Activated naive CD8-positive, alpha-beta T cell treated with anti-CD3 and anti-CD28 coated beads for 36 hours (primary cell): ENCODE results near the gene CC2D2A. TPM values are rescaled to one million over a fixed set of nuclear protein-coding genes. Genes with fewer than 3 reads are reported as not detected.

Source experiments
- DNase-seq: peaks from one replicate; pipeline ENCODE4 v3.0.0; 2021
- H3K27ac Mint-ChIP-seq: one replicate; pipeline ENCODE4 v1.8.0; 2022; ENCODE audit warnings: mild to moderate bottlenecking, moderate library complexity, mixed read lengths
- H3K27me3 Mint-ChIP-seq: one replicate; pipeline ENCODE4 v1.8.0; 2022; ENCODE audit warnings: mild to moderate bottlenecking, mixed read lengths
- H3K36me3 Mint-ChIP-seq: one replicate; pipeline ENCODE4 v1.8.0; 2021; ENCODE audit warnings: mild to moderate bottlenecking, mixed read lengths
- H3K4me1 Mint-ChIP-seq: one replicate; pipeline ENCODE4 v1.8.0; 2021; ENCODE audit warnings: mixed read lengths
- H3K4me3 Mint-ChIP-seq: one replicate; pipeline ENCODE4 v1.8.0; 2022; ENCODE audit warnings: mild to moderate bottlenecking, moderate library complexity, mixed read lengths
- H3K9me3 Mint-ChIP-seq: one replicate; pipeline ENCODE4 v1.8.0; 2022; ENCODE audit warnings: mixed read lengths
- total RNA-seq, 2 experiments: library from RNA; stranded (reverse); gene quantifications; one replicate each; pipeline ENCODE4 v1.2.3, GENCODE V29; 2021

The CC2D2A gene
- total RNA-seq, result not detected

DNA sequence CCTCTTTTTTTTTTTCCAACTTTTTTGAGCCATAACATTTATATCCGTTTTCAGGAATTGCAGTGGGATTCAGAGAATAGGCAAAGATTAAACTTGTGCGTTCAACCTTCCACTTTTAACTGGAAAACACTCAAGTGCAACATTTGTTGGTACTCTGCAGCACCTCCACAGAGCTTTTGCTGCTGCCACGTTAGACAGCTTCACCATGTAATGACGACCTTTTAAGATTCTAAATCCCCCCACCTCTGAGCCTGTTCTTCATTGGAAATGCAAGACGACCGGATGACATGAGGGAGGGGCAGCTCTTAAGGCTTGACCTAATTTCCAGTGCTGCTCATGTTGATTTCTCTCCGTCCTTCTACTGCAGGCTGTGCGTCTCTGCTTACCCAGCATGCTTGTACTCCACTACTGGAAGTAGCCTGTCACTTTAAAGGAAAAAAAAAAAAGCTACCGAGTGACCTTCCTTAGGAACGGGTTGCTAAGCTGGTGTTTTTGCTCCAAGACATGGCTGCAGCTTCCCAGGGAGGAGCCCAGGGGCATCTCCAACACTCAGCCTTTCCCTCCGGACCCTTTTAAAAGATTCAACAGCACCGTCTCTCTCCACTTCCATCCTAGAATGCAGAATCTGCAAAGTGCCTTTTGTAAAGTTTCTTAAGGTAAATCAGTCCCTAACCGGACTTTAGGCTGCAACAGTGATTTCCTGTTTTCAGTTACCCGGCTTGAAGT is at the start of gene CC2D2A:
CC2D2A (plus strand) TSS at position 481 of the 726 bp plus-strand sequence. CDS start 6,051 bp downstream, outside the sequence.
- Mint-ChIP-seq H3K9me3 (no peaks in the 10 kb centered on the region), H3K4me1 (peaks cover 11% of the 10 kb centered on the region), H3K27me3 (peaks cover 4% of the 10 kb centered on the region), H3K27ac (no peak within 1 kb of the TSS), H3K4me3 (peak within 1 kb of the TSS; percentile 6), H3K36me3 (no peaks in the 10 kb centered on the region)
- DNase-seq, result no peak

GRCh38 chr4:15420642-15421041 is 49.0 kb upstream of the CC2D2A start:
- DNase-seq, result no peak
- peaks cover 12% of the 10 kb centered on the region for H3K4me1 Mint-ChIP-seq
- no peaks in the 10 kb centered on the region for H3K27me3 Mint-ChIP-seq
- H3K4me3 Mint-ChIP-seq, result no peak overlapping the region
- H3K9me3 Mint-ChIP-seq, result peaks cover 1% of the 10 kb centered on the region
- no peak overlapping the region for H3K27ac Mint-ChIP-seq
- H3K36me3 Mint-ChIP-seq, result peaks cover 2% of the 10 kb centered on the region

DNA sequence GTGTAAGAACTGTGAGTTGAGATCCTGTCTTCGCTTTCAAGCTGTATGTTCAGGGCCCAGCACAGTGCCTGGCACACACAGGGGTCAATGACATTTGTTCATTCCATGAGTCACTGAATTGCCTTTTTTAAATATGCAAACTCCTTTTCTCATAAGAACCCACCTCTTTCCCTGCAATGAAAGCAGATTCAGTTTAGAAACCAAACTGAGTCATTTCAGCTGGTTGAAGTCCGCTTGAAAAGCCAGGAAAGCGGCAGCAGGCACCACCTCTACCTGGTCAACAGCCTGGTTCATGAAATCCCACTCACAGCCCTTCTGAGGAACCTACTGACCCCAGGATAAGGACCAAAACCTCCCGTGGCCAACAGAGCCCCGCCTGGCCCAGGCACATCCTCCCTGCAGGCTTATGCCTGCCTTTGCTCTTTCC is 46.4 kb upstream of the CC2D2A start:
- no peak overlapping the region for H3K4me3 Mint-ChIP-seq
- H3K27ac Mint-ChIP-seq, result peak overlapping the region; percentile 26
- no peaks in the 10 kb centered on the region for H3K27me3 Mint-ChIP-seq
- no peak for DNase-seq
- peaks cover 2% of the 10 kb centered on the region for H3K36me3 Mint-ChIP-seq
- H3K4me1 Mint-ChIP-seq, result peaks cover 12% of the 10 kb centered on the region
- H3K9me3 Mint-ChIP-seq, result peaks cover 1% of the 10 kb centered on the region

GRCh38 chr4:15425520-15425919 is 44.2 kb upstream of the CC2D2A start:
- DNase-seq, result no peak
- H3K4me3 Mint-ChIP-seq, result no peak overlapping the region
- peaks cover 1% of the 10 kb centered on the region for H3K9me3 Mint-ChIP-seq
- H3K27me3 Mint-ChIP-seq, result no peaks in the 10 kb centered on the region
- H3K36me3 Mint-ChIP-seq, result peaks cover 2% of the 10 kb centered on the region
- H3K27ac Mint-ChIP-seq, result no peak overlapping the region
- peaks cover 12% of the 10 kb centered on the region for H3K4me1 Mint-ChIP-seq

- no peak overlapping the region for H3K27ac Mint-ChIP-seq
- H3K4me1 Mint-ChIP-seq, result peaks cover 12% of the 10 kb centered on the region
Measured at GRCh38 chr4:15427161-15427560, 42.5 kb upstream of the CC2D2A start.

GRCh38 chr4:15427701-15428100 is 42.0 kb upstream of the CC2D2A start, which contains the start of gene C1QTNF7:
C1QTNF7 (plus strand) TSS chr4:15428033; CDS start chr4:15435744, 7,711 bp downstream.
- peaks cover 1% of the 10 kb centered on the region for H3K9me3 Mint-ChIP-seq
- no peak for DNase-seq

More at GRCh38 chr4:15427161-15427560, 42.5 kb upstream of the CC2D2A start:
- Mint-ChIP-seq H3K36me3 (peaks cover 2% of the 10 kb centered on the region), H3K9me3 (peaks cover 1% of the 10 kb centered on the region), H3K27me3 (no peaks in the 10 kb centered on the region), H3K4me3 (no peak overlapping the region)
- no peak for DNase-seq

DNA sequence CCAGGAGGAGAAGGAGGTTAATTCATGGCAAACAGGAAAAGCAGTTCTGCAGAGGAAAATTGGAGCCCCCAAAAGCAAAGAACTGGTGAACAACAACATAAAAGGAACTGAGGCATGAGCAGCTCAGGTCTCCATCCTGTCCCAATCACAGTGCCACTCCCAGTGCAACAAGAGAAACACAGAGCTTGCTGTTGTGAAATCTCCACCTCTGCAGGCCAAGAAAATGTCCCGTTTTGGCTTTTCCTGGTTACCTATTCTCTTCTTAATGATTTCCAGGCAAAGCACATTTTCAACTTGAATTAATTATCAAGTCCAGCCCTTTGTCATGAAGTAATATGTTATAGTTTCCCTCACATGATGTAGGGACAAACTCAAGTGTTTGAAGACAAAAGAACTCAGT is 41.1 kb upstream of the CC2D2A start:
- no peaks in the 10 kb centered on the region for H3K27me3 Mint-ChIP-seq
- H3K27ac Mint-ChIP-seq, result no peak overlapping the region
- peaks cover 2% of the 10 kb centered on the region for H3K36me3 Mint-ChIP-seq
- peaks cover 7% of the 10 kb centered on the region for H3K4me1 Mint-ChIP-seq
- no peak for DNase-seq
- no peak overlapping the region for H3K4me3 Mint-ChIP-seq
- H3K9me3 Mint-ChIP-seq, result peaks cover under 1% of the 10 kb centered on the region

More at GRCh38 chr4:15427701-15428100, 42.0 kb upstream of the CC2D2A start, which contains the start of gene C1QTNF7:
- Mint-ChIP-seq H3K4me3 (no peak within 1 kb of the TSS), H3K27ac (no peak within 1 kb of the TSS), H3K36me3 (peaks cover 2% of the 10 kb centered on the region), H3K27me3 (no peaks in the 10 kb centered on the region), H3K4me1 (peaks cover 12% of the 10 kb centered on the region)

GRCh38 chr4:15434091-15434490 is 35.6 kb upstream of the CC2D2A start:
- H3K4me3 Mint-ChIP-seq, result no peak overlapping the region
- H3K9me3 Mint-ChIP-seq, result no peaks in the 10 kb centered on the region

DNA sequence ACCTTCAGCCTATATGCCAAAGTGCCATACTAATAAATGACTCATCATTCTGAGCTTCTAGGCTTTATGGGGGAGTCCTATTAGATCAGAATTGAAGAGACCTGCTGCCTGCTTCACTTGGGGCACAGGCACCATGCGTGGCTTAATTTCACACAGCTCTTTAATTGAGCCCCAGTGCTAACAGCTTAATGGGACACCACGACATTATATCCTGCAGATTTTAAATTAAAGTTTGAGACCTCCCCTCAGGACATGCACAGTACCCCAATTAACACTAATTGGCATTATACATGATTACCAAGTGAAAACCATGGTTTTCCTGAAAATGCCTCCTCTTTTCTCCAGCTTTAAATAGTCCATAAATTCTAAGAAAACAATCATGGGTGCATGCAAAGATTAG is 35.0 kb upstream of the CC2D2A start:
- H3K4me3 Mint-ChIP-seq, result no peak overlapping the region
- no peaks in the 10 kb centered on the region for H3K27me3 Mint-ChIP-seq
- peaks cover 2% of the 10 kb centered on the region for H3K4me1 Mint-ChIP-seq
- H3K9me3 Mint-ChIP-seq, result no peaks in the 10 kb centered on the region
- H3K36me3 Mint-ChIP-seq, result no peaks in the 10 kb centered on the region
- DNase-seq, result no peak
- no peak overlapping the region for H3K27ac Mint-ChIP-seq

More at GRCh38 chr4:15434091-15434490, 35.6 kb upstream of the CC2D2A start:
- peaks cover 2% of the 10 kb centered on the region for H3K4me1 Mint-ChIP-seq
- no peak overlapping the region for H3K27ac Mint-ChIP-seq
- DNase-seq, result no peak
- no peaks in the 10 kb centered on the region for H3K27me3 Mint-ChIP-seq
- no peaks in the 10 kb centered on the region for H3K36me3 Mint-ChIP-seq

- H3K9me3 Mint-ChIP-seq, result no peaks in the 10 kb centered on the region
- H3K36me3 Mint-ChIP-seq, result no peaks in the 10 kb centered on the region
- no peak overlapping the region for H3K27ac Mint-ChIP-seq
- no peaks in the 10 kb centered on the region for H3K27me3 Mint-ChIP-seq
- H3K4me1 Mint-ChIP-seq, result peaks cover 2% of the 10 kb centered on the region
- no peak overlapping the region for H3K4me3 Mint-ChIP-seq
- no peak for DNase-seq
Measured at GRCh38 chr4:15436513-15436912, 33.2 kb upstream of the CC2D2A start.

- Mint-ChIP-seq H3K4me3 (no peak overlapping the region), H3K27ac (no peak overlapping the region), H3K9me3 (peaks cover 2% of the 10 kb centered on the region), H3K27me3 (no peaks in the 10 kb centered on the region), H3K36me3 (peaks cover 4% of the 10 kb centered on the region), H3K4me1 (peaks cover 2% of the 10 kb centered on the region)
- no peak for DNase-seq
Measured at GRCh38 chr4:15438939-15439524, 30.6 kb upstream of the CC2D2A start.

- H3K4me1 Mint-ChIP-seq, result peaks cover 2% of the 10 kb centered on the region
- no peak for DNase-seq
- peaks cover 6% of the 10 kb centered on the region for H3K36me3 Mint-ChIP-seq
- H3K27ac Mint-ChIP-seq, result no peak overlapping the region
- H3K27me3 Mint-ChIP-seq, result no peaks in the 10 kb centered on the region
- peaks cover 2% of the 10 kb centered on the region for H3K9me3 Mint-ChIP-seq
- H3K4me3 Mint-ChIP-seq, result no peak overlapping the region
Measured at GRCh38 chr4:15443371-15444160, 26.1 kb upstream of the CC2D2A start.

DNA sequence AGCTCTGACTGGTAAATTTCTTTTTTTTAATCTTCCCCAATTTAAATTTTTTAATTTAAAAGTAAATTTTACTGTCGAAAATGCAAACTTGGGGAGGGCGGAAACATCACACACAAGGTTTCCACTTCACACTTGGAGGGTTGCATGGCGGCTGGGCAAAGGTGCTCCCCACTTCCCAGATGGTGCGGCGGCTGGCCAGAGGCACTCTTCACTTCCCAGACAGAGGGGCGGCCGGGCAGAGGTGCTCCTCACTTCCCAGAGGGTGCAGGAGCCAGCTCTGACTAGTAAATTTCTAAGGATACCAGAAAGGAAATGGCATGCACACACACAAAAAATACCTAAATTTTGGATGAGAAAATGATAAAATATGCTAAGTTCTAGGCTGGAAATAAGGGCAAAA is 25.4 kb upstream of the CC2D2A start:
- no peaks in the 10 kb centered on the region for H3K4me1 Mint-ChIP-seq
- H3K36me3 Mint-ChIP-seq, result peaks cover 6% of the 10 kb centered on the region
- no peak overlapping the region for H3K27ac Mint-ChIP-seq
- H3K27me3 Mint-ChIP-seq, result no peaks in the 10 kb centered on the region
- DNase-seq, result no peak
- H3K4me3 Mint-ChIP-seq, result no peak overlapping the region
- H3K9me3 Mint-ChIP-seq, result peaks cover 2% of the 10 kb centered on the region

- H3K9me3 Mint-ChIP-seq, result peaks cover 2% of the 10 kb centered on the region
- H3K4me3 Mint-ChIP-seq, result no peak overlapping the region
- peaks cover 6% of the 10 kb centered on the region for H3K36me3 Mint-ChIP-seq
- H3K27ac Mint-ChIP-seq, result no peak overlapping the region
- no peak for DNase-seq
- no peaks in the 10 kb centered on the region for H3K4me1 Mint-ChIP-seq
- no peaks in the 10 kb centered on the region for H3K27me3 Mint-ChIP-seq
Measured at GRCh38 chr4:15444879-15445547, 24.7 kb upstream of the CC2D2A start.
